Measurements from ENCODE around the gene MTG2. TPM values are rescaled to one million over a fixed set of nuclear protein-coding genes. Genes with fewer than 3 reads are reported as not detected.

The MTG2 gene
- total RNA-seq, 3 donors from 2014 or later: 16.3 to 32.1 (median 25.6) TPM

DNA sequence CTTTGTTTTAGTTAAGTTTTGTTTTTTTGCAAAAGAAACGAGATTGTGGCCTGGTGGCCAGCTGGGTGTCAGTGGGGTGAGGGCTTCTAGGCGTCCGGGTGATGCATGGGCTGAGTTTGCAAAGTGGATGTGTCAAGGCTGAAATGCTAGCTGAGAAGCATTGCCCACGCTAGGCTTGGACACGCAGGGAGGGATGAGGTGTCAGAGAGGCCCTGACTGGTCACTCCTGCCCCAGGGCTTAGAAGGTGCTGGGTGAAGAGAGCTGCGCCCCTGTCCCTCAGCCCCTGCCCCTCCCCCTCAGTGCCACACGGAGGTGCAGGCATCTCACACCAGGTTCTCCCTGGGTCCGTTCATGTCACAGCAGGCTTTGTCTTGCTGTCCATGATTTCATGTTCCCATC lies 63.6 kb downstream of the MTG2 start:
- Histone ChIP-seq H3K36me3 (no peaks in the 10 kb centered on the region), H3K4me3 (no peak overlapping the region), H3K27ac (peak overlapping the region; percentile 66 to 72), H3K4me1 (peaks cover 3 to 6% of the 10 kb centered on the region in 2 donors), H3K27me3 (no peaks in the 10 kb centered on the region), H3K9me3 (no peaks in the 10 kb centered on the region)
- intact Hi-C loops (cut with DNase I; ENCODE audit: low total_unique reads): no loop called here
- DNase-seq (ENCODE audit: low spot score in 2 of 2): no peak
- no peak for TF ChIP-seq POLR2AphosphoS5 (IDR thresholded peaks at IDR 0.05)
- no peak for TF ChIP-seq POLR2A (IDR thresholded peaks at IDR 0.05)
- no peak for TF ChIP-seq CTCF (IDR thresholded peaks at IDR 0.05)

DNA sequence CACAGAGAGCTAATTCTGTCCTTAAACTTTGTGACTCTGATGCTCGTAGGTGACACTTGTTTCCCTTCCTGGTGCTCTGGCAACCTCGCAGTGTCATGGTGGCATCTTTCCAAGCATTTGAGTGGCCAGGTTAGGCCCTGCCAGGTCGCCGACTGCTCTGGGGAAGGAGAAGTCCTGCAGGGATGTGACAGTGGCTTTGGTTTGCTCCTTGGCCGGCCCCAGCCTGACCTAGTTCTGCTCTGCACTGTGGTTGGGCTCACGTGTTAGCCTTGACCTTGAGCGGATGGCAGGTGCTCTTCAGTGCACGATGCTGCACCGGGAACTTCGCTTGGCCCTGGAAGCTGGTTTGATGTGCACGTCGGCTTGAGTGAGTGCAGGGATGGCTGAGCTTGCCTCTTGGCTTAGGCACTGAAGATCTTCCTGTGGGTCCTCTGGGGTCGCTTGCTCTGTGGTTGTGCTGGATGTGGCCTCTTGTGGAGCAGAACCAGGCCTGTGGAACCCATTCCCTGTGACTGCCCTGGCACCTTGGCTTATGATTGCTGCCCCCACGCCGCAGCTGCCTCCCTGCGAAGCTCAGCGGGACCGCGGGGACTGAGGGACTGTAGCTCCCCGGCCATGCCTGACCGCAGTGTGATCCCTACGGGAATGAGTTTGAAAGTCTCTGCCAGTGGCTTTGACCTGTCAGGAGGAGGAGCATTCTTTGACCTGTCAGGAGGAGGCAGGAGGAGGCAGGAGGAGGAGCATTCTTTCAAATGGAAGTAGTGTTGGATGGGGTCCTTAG lies 64.2 kb downstream of the MTG2 start:
- TF ChIP-seq POLR2AphosphoS5 (IDR thresholded peaks at IDR 0.05) (no peak), CTCF (IDR thresholded peaks at IDR 0.05) (no peak)
- no peak overlapping the region for H3K4me3 ChIP-seq
- no peaks in the 10 kb centered on the region for H3K9me3 ChIP-seq
- peak overlapping the region; percentile 66 to 72 for H3K27ac ChIP-seq
- intact Hi-C loops (cut with DNase I; ENCODE audit: low total_unique reads): no loop called here
- peak; percentile 44 to 66 for DNase-seq (ENCODE audit: low spot score in 2 of 2)
- no peaks in the 10 kb centered on the region for H3K36me3 ChIP-seq
- H3K4me1 ChIP-seq: peaks cover 3 to 6% of the 10 kb centered on the region in 2 donors
- no peaks in the 10 kb centered on the region for H3K27me3 ChIP-seq

DNA sequence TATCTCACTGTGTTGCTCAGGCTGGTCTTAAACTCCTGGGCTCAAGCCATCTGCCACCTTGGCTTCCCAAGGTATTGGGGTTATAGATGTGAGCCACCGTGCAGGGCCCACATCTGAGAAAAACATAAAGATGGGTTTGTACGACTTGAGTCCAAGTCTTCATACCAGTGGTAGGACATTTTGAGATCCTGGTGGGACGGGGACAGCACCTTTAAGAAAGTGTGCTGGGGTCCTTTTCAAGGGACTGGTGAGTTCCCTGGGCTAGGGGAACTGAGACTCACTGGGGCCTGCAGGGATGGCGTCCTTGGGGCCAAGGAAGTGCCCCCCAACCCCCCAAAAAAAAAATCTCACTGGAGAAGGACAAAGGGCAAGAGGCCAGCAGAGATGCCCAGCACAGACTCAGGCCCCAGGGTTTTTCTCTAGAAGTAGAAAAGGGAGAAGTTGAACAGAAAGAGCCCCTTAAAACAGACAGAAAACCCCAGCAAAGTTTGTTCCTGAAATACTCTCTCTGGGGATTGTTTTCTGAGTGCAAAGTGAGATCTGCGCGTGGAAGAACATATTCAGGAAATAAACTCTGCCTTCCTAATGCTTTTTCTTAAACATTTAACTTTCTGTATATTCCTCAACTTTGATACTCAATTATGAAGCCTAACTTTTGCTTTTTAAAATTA lies 66.2 kb downstream of the MTG2 start:
- H3K36me3 ChIP-seq: no peaks in the 10 kb centered on the region
- no peak overlapping the region for H3K27ac ChIP-seq
- peaks cover 3 to 6% of the 10 kb centered on the region in 2 donors for H3K4me1 ChIP-seq
- no peaks in the 10 kb centered on the region for H3K27me3 ChIP-seq
- no peak for DNase-seq (ENCODE audit: low spot score in 2 of 2)
- no peaks in the 10 kb centered on the region for H3K9me3 ChIP-seq
- no peak overlapping the region for H3K4me3 ChIP-seq
- intact Hi-C loops (cut with DNase I; ENCODE audit: low total_unique reads): no loop called here
- no peak for TF ChIP-seq CTCF (IDR thresholded peaks at IDR 0.05)
- no peak for TF ChIP-seq POLR2A (IDR thresholded peaks at IDR 0.05)
- no peak for TF ChIP-seq POLR2AphosphoS5 (IDR thresholded peaks at IDR 0.05)

DNA sequence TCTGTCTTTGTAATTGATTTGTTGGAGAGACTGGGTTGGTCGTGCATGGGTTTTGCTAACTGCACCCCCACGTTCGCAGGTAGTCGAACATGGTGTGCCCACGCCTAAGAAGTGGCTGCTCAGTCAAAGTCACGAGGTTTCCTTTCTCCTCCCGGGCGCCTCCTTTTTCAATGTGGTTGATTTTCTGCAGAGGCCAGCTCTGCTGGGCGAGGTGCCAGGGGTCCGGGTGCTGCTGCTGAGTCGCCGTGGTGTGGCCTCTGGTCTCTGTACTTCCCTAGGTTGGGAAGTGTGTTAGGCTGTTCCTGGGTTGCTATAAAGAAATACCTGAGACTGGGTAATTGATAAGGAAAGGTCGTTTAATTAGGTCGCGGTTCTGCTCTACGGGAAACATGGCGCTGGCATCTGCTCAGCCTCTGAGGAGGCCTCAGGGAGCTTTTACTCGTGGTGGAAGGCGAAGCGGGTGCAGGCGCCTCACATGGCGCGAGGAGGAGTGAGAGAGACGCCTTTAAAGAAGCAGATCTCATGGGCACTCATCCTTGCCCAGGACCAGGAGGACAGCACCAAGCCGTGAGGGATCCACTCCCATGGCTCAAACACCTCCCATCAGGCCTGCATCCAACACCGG lies 69.6 kb downstream of the MTG2 start:
- Histone ChIP-seq H3K4me3 (no peak overlapping the region), H3K27me3 (no peaks in the 10 kb centered on the region), H3K4me1 (no peaks in the 10 kb centered on the region), H3K9me3 (no peaks in the 10 kb centered on the region), H3K27ac (no peak overlapping the region), H3K36me3 (no peaks in the 10 kb centered on the region)
- intact Hi-C loops (cut with DNase I; ENCODE audit: low total_unique reads): no loop called here
- TF ChIP-seq CTCF (IDR thresholded peaks at IDR 0.05) (no peak), POLR2A (IDR thresholded peaks at IDR 0.05) (no peak), POLR2AphosphoS5 (IDR thresholded peaks at IDR 0.05) (no peak)
- DNase-seq (ENCODE audit: low spot score in 2 of 2): no peak

Other genes starting within 250 kb of the MTG2 start
- 10 to 100 TPM; 11.1 to 13.0 (median 12.7) TPM for gene TAF4, start 117.1 kb upstream of the MTG2 start, total RNA-seq
- 10 to 100 TPM; 20.6 to 26.5 (median 25.6) TPM for gene LSM14B, start 60.6 kb upstream of the MTG2 start, total RNA-seq
- 100 to 1,000 TPM; 200 to 579 (median 380) TPM for gene PSMA7, start 39.6 kb upstream of the MTG2 start, total RNA-seq
- 10 to 100 TPM; 12.5 to 18.4 (median 14.4) TPM for gene SS18L1, start 39.3 kb upstream of the MTG2 start, total RNA-seq
- gene HRH3, start 37.2 kb downstream of the MTG2 start, total RNA-seq: not detected
- 10 to 100 TPM; 25.0 to 46.1 (median 38.0) TPM for gene OSBPL2, start 55.5 kb downstream of the MTG2 start, total RNA-seq
- gene ADRM1, start 120.0 kb downstream of the MTG2 start, total RNA-seq: 100 to 1,000 TPM in 2 of 3 donors, 10 to 100 TPM in 1; 80.2 to 131 (median 105) TPM
- 100 to 1,000 TPM in 1 of 3 donors, 10 to 100 TPM in 2; 16.6 to 114 (median 53.3) TPM for gene LAMA5, start 184.3 kb downstream of the MTG2 start, total RNA-seq
- gene RPS21, start 204.1 kb downstream of the MTG2 start, total RNA-seq: 1,000 to 10,000 TPM; 1,723 to 3,116 (median 2,974) TPM
- gene CABLES2, start 224.3 kb downstream of the MTG2 start, total RNA-seq: 1 to 10 TPM; 1.8 to 3.2 (median 2.9) TPM
- 1 to 10 TPM in 2 of 3 donors, not detected in 1; 2.0 to 4.0 TPM for gene RBBP8NL, start 244.5 kb downstream of the MTG2 start, total RNA-seq